ENCODE data around the gene SNCAIP. TPM values are rescaled to one million over a fixed set of nuclear protein-coding genes. Genes with fewer than 3 reads are reported as not detected.

Gene SNCAIP
- polyA plus RNA-seq, 1 experiment: 12.3 TPM

- Histone ChIP-seq H3K9me3 (ENCODE audit: control insufficient read depth, insufficient read depth, low read length) (no peaks in the 10 kb centered on the region), H3K4me3 (ENCODE audit: low read depth, low read length) (no peak overlapping the region), H3K27ac (ENCODE audit: low read depth, low read length) (no peak overlapping the region), H3K27me3 (ENCODE audit: control insufficient read depth, insufficient read depth, low read length) (no peaks in the 10 kb centered on the region)
- ChIA-PET POLR2A (no interaction called here), CTCF (interaction anchor here (0.5 to 1.5 kb wide), 2 partner anchors 12 to 152 kb away, joined by 3 to 4 read pairs; no protein-coding TSS in a partner anchor)
- no peak for DNase-seq (ENCODE audit: low read depth, low spot score)
- no peak for TF ChIP-seq CTCF (IDR thresholded peaks at IDR 0.05; ENCODE audit: low read depth, low read length)
Measured at GRCh38 chr5:122471031-122471751, 159.2 kb downstream of the SNCAIP start.

GRCh38 chr5:122471752-122472061 lies 159.7 kb downstream of the SNCAIP start:
- no peaks in the 10 kb centered on the region for H3K9me3 ChIP-seq (ENCODE audit: control insufficient read depth, insufficient read depth, low read length)
- H3K27me3 ChIP-seq (ENCODE audit: control insufficient read depth, insufficient read depth, low read length): no peaks in the 10 kb centered on the region
- no peak overlapping the region for H3K4me3 ChIP-seq (ENCODE audit: low read depth, low read length)
- ChIA-PET CTCF (interaction anchor here (1.5 kb wide), 1 partner anchor 13 kb away, joined by 4 read pairs; no protein-coding TSS in a partner anchor), POLR2A (no interaction called here)
- no peak for TF ChIP-seq CTCF (IDR thresholded peaks at IDR 0.05; ENCODE audit: low read depth, low read length)
- no peak for DNase-seq (ENCODE audit: low read depth, low spot score)
- H3K27ac ChIP-seq (ENCODE audit: low read depth, low read length): no peak overlapping the region

- DNase-seq (ENCODE audit: low read depth, low spot score): no peak
- no peak overlapping the region for H3K4me3 ChIP-seq (ENCODE audit: low read depth, low read length)
- no peak for TF ChIP-seq CTCF (IDR thresholded peaks at IDR 0.05; ENCODE audit: low read depth, low read length)
- H3K9me3 ChIP-seq (ENCODE audit: control insufficient read depth, insufficient read depth, low read length): no peaks in the 10 kb centered on the region
- no peak overlapping the region for H3K27ac ChIP-seq (ENCODE audit: low read depth, low read length)
- no peaks in the 10 kb centered on the region for H3K27me3 ChIP-seq (ENCODE audit: control insufficient read depth, insufficient read depth, low read length)
- ChIA-PET CTCF (interaction anchor here (0.6 to 1.8 kb wide), 3 partner anchors 20 to 317 kb away, joined by 3 to 8 read pairs (median 4); no protein-coding TSS in a partner anchor), POLR2A (no interaction called here)
Measured at GRCh38 chr5:122473138-122473843, 161.3 kb downstream of the SNCAIP start.

- H3K27me3 ChIP-seq (ENCODE audit: control insufficient read depth, insufficient read depth, low read length): no peaks in the 10 kb centered on the region
- H3K9me3 ChIP-seq (ENCODE audit: control insufficient read depth, insufficient read depth, low read length): no peaks in the 10 kb centered on the region
- H3K27ac ChIP-seq (ENCODE audit: low read depth, low read length): no peak overlapping the region
- CTCF ChIA-PET: interaction anchor here (1.5 to 1.8 kb wide), 2 partner anchors 19 to 278 kb away, joined by 4 to 8 read pairs; no protein-coding TSS in a partner anchor
- POLR2A ChIA-PET: no interaction called here
- no peak overlapping the region for H3K4me3 ChIP-seq (ENCODE audit: low read depth, low read length)
- no peak for TF ChIP-seq CTCF (IDR thresholded peaks at IDR 0.05; ENCODE audit: low read depth, low read length)
- no peak for DNase-seq (ENCODE audit: low read depth, low spot score)
Measured at GRCh38 chr5:122473941-122474340, 161.9 kb downstream of the SNCAIP start.
